ENCODE measurements around the gene CLEC4D.

- no peak for TF ChIP-seq POLR2AphosphoS5 (IDR thresholded peaks at IDR 0.05)
- no peak for TF ChIP-seq CTCF (IDR thresholded peaks at IDR 0.05)
Measured at GRCh38 chr12:8561011-8561410, 47.7 kb downstream of the CLEC4D start.
